Fibroblast of lung (primary cell): Measurements from ENCODE around the gene CLCN3. TPM values are rescaled to one million over a fixed set of nuclear protein-coding genes. Genes with fewer than 3 reads are reported as not detected.
A peak's percentile ranks its signal among the peaks of the same experiment; 100 is the strongest.
"Not testable (repeated sequence)": the region's sequence is repeated elsewhere in the genome, so short reads cannot be mapped to it uniquely, and the experiment has no call there.

Source experiments
- DNase-seq, 2 donors: peaks; one replicate each; pipeline versions ENCODE4 v3.0.0 to v3.0.0-alpha.2; 2010; ENCODE audit warnings: low read depth in 2 of 2
- H2AFZ ChIP-seq: 2 replicates; pipeline ENCODE4 v1.5.1; 2012; ENCODE audit warnings: low read length, control low read depth, inconsistent platforms
- H3K27ac ChIP-seq: 2 replicates; pipeline ENCODE4 v1.5.1; 2011; ENCODE audit warnings: low read length, control low read depth; ENCODE audit not compliant: insufficient read depth
- H3K27me3 ChIP-seq: 2 replicates; pipeline ENCODE4 v1.5.1; 2011; ENCODE audit warnings: mild to moderate bottlenecking, low read length; ENCODE audit not compliant: control insufficient read depth, insufficient read depth
- H3K36me3 ChIP-seq: 2 replicates; pipeline ENCODE4 v1.5.1; 2011; ENCODE audit warnings: low read length; ENCODE audit not compliant: control insufficient read depth, insufficient read depth
- H3K4me1 ChIP-seq: 2 replicates; pipeline ENCODE4 v1.5.1; 2011; ENCODE audit warnings: low read length; ENCODE audit not compliant: control insufficient read depth, insufficient read depth; ENCODE audit errors: extremely low read depth
- H3K4me2 ChIP-seq: 2 replicates; pipeline ENCODE4 v1.5.1; 2011; ENCODE audit warnings: low read length, control low read depth; ENCODE audit not compliant: insufficient read depth; ENCODE audit errors: extremely low read depth
- H3K4me3 ChIP-seq, 4 experiments: fragments of 200-600 bp in 1 of 4; sonication (generic) in 1 of 4; replicated peaks in 1 of 4; 2 replicates each; pipeline ENCODE4 v1.5.1; 2011 to 2016; ENCODE audit warnings: low read length in 4 of 4, low read depth in 3 of 4, mild to moderate bottlenecking in 3 of 4, control low read depth in 2 of 4, inconsistent platforms in 1 of 4, mixed read lengths in 1 of 4; ENCODE audit not compliant: insufficient read depth in 1 of 4; ENCODE audit errors: control extremely low read depth in 1 of 4
- H3K79me2 ChIP-seq: 2 replicates; pipeline ENCODE4 v1.5.1; 2012; ENCODE audit warnings: mild to moderate bottlenecking, low read length, inconsistent platforms; ENCODE audit not compliant: control insufficient read depth, insufficient read depth
- H3K9ac ChIP-seq: 2 replicates; pipeline ENCODE4 v1.5.1; 2011; ENCODE audit warnings: mild to moderate bottlenecking, low read length, control low read depth; ENCODE audit not compliant: insufficient read depth
- H3K9me3 ChIP-seq: 2 replicates; pipeline ENCODE4 v1.5.1; 2012; ENCODE audit warnings: low read depth, low read length; ENCODE audit not compliant: control insufficient read depth, insufficient read depth
- H4K20me1 ChIP-seq: 2 replicates; pipeline ENCODE4 v1.5.1; 2011; ENCODE audit warnings: low read length; ENCODE audit not compliant: control insufficient read depth, insufficient read depth; ENCODE audit errors: extremely low read depth
- EZH2 ChIP-seq: IDR thresholded peaks from 2 replicates; pipeline ENCODE4 v1.5.1; 2012; ENCODE audit warnings: low read length, control low read depth, mild to moderate bottlenecking; ENCODE audit errors: missing control alignments
- polyA minus RNA-seq: library from RNA; depleted of rRNA, polyadenylated mRNA; stranded (reverse); fragments of >200 nt; gene quantifications from 2 replicates; pipeline ENCODE4 v1.2.3, GENCODE V29; 2011; ENCODE audit warnings: low replicate concordance
- polyA plus RNA-seq, 2 donors: library from polyadenylated mRNA; depleted of rRNA in 1 of 2; stranded (reverse) in 1 of 2; unstranded in 1 of 2; fragments of >200 nt; gene quantifications; 2 replicates each; pipeline ENCODE4 v1.2.1, GENCODE V29; 2011 to 2012; ENCODE audit warnings: missing spikeins in 1 of 2
- total RNA-seq: library from RNA; depleted of rRNA; stranded (reverse); fragments of >200 nt; gene quantifications from 2 replicates; pipeline ENCODE4 v1.2.1, GENCODE V29; 2014
- TF ChIP-seq, protein P1 (sequence below), 2 donors: IDR thresholded peaks in 1 of 2; conservative IDR thresholded peaks in 1 of 2; 1 replicate in 1 of 2; 2 replicates in 1 of 2; pipeline ENCODE4 v1.5.1; 2011 to 2012; ENCODE audit warnings: low read length in 2 of 2, control low read depth in 1 of 2, inconsistent platforms in 1 of 2, low read depth in 1 of 2, mild to moderate bottlenecking in 1 of 2

CLCN3 gene
- total RNA-seq (61.6 and 92.2 TPM in 2 replicates), polyA plus RNA-seq (51.7 and 58.1 TPM in 2 replicates), polyA minus RNA-seq (12.7 and 17.2 TPM in 2 replicates)
- polyA plus RNA-seq (2012), result 34.2 and 36.2 TPM in 2 replicates

DNA sequence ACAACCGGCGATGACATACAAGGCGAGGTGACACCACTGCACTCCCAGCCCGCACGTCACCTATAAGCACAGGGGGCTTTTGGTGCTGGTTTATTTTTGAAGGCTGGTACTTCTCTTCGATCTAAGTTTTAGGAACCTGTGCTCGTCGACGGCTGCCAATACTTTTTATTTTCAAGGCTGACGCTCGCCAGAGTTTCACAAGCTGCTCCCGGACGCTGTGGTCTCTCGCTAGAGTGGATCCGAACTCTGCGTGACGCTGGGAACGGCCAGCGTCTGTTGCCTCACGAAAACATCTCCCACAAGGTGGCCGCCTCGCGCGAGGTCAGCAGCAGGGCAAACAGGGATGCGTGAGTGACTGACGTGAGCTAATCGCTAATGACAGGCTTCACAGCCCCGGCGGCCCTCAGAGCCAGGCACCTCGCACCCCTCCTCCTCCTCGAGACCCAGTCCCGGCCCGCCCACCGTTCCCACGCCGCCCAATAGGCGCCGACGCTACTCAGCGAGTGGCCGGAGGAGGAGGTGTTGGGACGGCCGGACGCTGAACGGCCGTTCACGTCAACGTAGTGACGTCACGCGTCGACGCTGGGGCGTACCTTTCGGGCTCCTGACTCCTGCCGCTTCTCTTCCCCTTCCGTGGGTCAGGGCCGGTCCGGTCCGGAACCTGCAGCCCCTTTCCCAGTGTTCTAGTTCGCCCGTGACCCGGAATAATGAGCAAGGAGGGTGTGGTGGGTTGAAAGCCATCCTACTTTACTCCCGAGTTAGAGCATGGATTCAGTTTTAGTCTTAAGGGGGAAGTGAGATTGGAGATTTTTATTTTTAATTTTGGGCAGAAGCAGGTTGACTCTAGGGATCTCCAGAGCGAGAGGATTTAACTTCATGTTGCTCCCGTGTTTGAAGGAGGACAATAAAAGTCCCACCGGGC lies at the start of gene CLCN3:
CLCN3 (plus strand) TSS at position 621 of the 922 bp plus-strand sequence. CDS start 15,351 bp downstream, outside the sequence.
- H3K4me1 ChIP-seq, result no peaks in the 10 kb centered on the region
- no peaks in the 10 kb centered on the region for H3K27me3 ChIP-seq
- H4K20me1 ChIP-seq, result no peaks in the 10 kb centered on the region
- peak within 1 kb of the TSS; percentile 85 for H2AFZ ChIP-seq
- peak within 1 kb of the TSS; percentile 76 to 98 (median 80) for H3K4me3 ChIP-seq
- TF ChIP-seq, protein P1, sequence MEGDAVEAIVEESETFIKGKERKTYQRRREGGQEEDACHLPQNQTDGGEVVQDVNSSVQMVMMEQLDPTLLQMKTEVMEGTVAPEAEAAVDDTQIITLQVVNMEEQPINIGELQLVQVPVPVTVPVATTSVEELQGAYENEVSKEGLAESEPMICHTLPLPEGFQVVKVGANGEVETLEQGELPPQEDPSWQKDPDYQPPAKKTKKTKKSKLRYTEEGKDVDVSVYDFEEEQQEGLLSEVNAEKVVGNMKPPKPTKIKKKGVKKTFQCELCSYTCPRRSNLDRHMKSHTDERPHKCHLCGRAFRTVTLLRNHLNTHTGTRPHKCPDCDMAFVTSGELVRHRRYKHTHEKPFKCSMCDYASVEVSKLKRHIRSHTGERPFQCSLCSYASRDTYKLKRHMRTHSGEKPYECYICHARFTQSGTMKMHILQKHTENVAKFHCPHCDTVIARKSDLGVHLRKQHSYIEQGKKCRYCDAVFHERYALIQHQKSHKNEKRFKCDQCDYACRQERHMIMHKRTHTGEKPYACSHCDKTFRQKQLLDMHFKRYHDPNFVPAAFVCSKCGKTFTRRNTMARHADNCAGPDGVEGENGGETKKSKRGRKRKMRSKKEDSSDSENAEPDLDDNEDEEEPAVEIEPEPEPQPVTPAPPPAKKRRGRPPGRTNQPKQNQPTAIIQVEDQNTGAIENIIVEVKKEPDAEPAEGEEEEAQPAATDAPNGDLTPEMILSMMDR (conservative IDR thresholded peaks at IDR 0.05 in 1 of 2, IDR thresholded peaks at IDR 0.05 in 1 of 2; ENCODE audit: low read depth in 1 of 2, low read length in 2 of 2), result no peak
- no peak for TF ChIP-seq EZH2
- peaks cover 29% of the 10 kb centered on the region for H3K79me2 ChIP-seq
- peak within 1 kb of the TSS; percentile 77 for H3K9ac ChIP-seq
- H3K36me3 ChIP-seq, result no peaks in the 10 kb centered on the region
- H3K27ac ChIP-seq, result peak within 1 kb of the TSS; percentile 95
- H3K9me3 ChIP-seq, result no peaks in the 10 kb centered on the region
- H3K4me2 ChIP-seq, result peak within 1 kb of the TSS; percentile 95
- peak; percentile 95 for DNase-seq

- H3K4me1 ChIP-seq, DNase-seq, H4K20me1 ChIP-seq, H3K27me3 ChIP-seq, H3K4me3 ChIP-seq, H3K9ac ChIP-seq, H3K36me3 ChIP-seq, H3K4me2 ChIP-seq, H3K27ac ChIP-seq, H3K9me3 ChIP-seq, H3K79me2 ChIP-seq, H2AFZ ChIP-seq: not testable (repeated sequence)
These were observed 49.4 kb upstream of the CLCN3 start for GRCh38 chr4:169571012-169571411.

GRCh38 chr4:169571435-169571834 lies 48.9 kb upstream of the CLCN3 start:
- Histone ChIP-seq H3K4me2 (no peak overlapping the region), H3K79me2 (no peaks in the 10 kb centered on the region), H3K4me3 (no peak overlapping the region), H3K27me3 (no peaks in the 10 kb centered on the region), H3K4me1 (no peaks in the 10 kb centered on the region), H2AFZ (no peak overlapping the region), H3K36me3 (no peaks in the 10 kb centered on the region), H4K20me1 (no peaks in the 10 kb centered on the region), H3K9me3 (no peaks in the 10 kb centered on the region), H3K9ac (no peak overlapping the region), H3K27ac (no peak overlapping the region)
- no peak for TF ChIP-seq EZH2
- TF ChIP-seq, protein P1 (conservative IDR thresholded peaks at IDR 0.05 in 1 of 2, IDR thresholded peaks at IDR 0.05 in 1 of 2; ENCODE audit: low read depth in 1 of 2, low read length in 2 of 2), result no peak
- no peak for DNase-seq
